ENCODE results near the gene BMP8B. TPM values are rescaled to one million over a fixed set of nuclear protein-coding genes. Genes with fewer than 3 reads are reported as not detected.
A peak's percentile ranks its signal among the peaks of the same experiment; 100 is the strongest.
"Not testable (repeated sequence)": the region's sequence is repeated elsewhere in the genome, so short reads cannot be mapped to it uniquely, and the experiment has no call there.

Gene BMP8B
- total RNA-seq, 2 experiments from 2014 or later = 0.12 to 0.14 TPM

GRCh38 chr1:39805385-39805784 lies 16.7 kb upstream of the BMP8B start:
- H3K9me3 Mint-ChIP-seq = peaks cover 3% of the 10 kb centered on the region
- H3K4me3 Mint-ChIP-seq = no peak overlapping the region
- H3K36me3 Mint-ChIP-seq (ENCODE audit: low read depth) = peaks cover 6% of the 10 kb centered on the region
- intact Hi-C loops (cut with micrococcal nuclease) = no loop called here
- H3K27ac Mint-ChIP-seq = no peak overlapping the region
- no peaks in the 10 kb centered on the region for H3K27me3 Mint-ChIP-seq (ENCODE audit: low read depth)
- DNase-seq = no peak
- CTCF ChIA-PET = no interaction called here
- H3K4me1 Mint-ChIP-seq (ENCODE audit: low read depth) = no peaks in the 10 kb centered on the region

GRCh38 chr1:39802496-39803260 lies 14.0 kb upstream of the BMP8B start:
- Mint-ChIP-seq H3K27me3 (ENCODE audit: low read depth) (no peaks in the 10 kb centered on the region), H3K9me3 (peaks cover 3% of the 10 kb centered on the region), H3K27ac (no peak overlapping the region), H3K4me3 (no peak overlapping the region), H3K4me1 (ENCODE audit: low read depth) (peaks cover 11% of the 10 kb centered on the region), H3K36me3 (ENCODE audit: low read depth) (peaks cover 4% of the 10 kb centered on the region)
- CTCF ChIA-PET = interaction anchor here (0.5 to 0.9 kb wide), 4 partner anchors 36 to 440 kb away, joined by 3 to 4 read pairs (median 3); no protein-coding TSS in a partner anchor
- DNase-seq = no peak
- intact Hi-C loops (cut with micrococcal nuclease) = no loop called here

GRCh38 chr1:39800471-39800835 lies 11.8 kb upstream of the BMP8B start:
- H3K9me3 Mint-ChIP-seq = no peaks in the 10 kb centered on the region
- CTCF ChIA-PET = interaction anchor here (0.6 to 2.2 kb wide), 12 partner anchors 10 to 191 kb away, joined by 3 to 7 read pairs (median 5); no protein-coding TSS in a partner anchor
- H3K4me3 Mint-ChIP-seq = no peak overlapping the region
- intact Hi-C loops (cut with micrococcal nuclease) = loop anchor here (1.0 kb wide), 1 partner anchor 45 kb away; no protein-coding TSS in a partner anchor
- H3K27me3 Mint-ChIP-seq (ENCODE audit: low read depth) = no peaks in the 10 kb centered on the region
- DNase-seq = no peak
- peaks cover 13% of the 10 kb centered on the region for H3K4me1 Mint-ChIP-seq (ENCODE audit: low read depth)
- H3K36me3 Mint-ChIP-seq (ENCODE audit: low read depth) = peaks cover 2% of the 10 kb centered on the region
- H3K27ac Mint-ChIP-seq = no peak overlapping the region

- intact Hi-C loops (cut with micrococcal nuclease) = loop anchor here (1.0 to 10.0 kb wide), 4 partner anchors 45 to 194 kb away; partner anchors contain the start of gene PPIE
- Mint-ChIP-seq H3K27me3 (ENCODE audit: low read depth) (no peaks in the 10 kb centered on the region), H3K36me3 (ENCODE audit: low read depth) (no peaks in the 10 kb centered on the region), H3K27ac (peak overlapping the region; percentile 54), H3K9me3 (no peaks in the 10 kb centered on the region), H3K4me1 (ENCODE audit: low read depth) (peaks cover 13% of the 10 kb centered on the region), H3K4me3 (peak overlapping the region; percentile 61)
- peak; percentile 81 for DNase-seq
- CTCF ChIA-PET = interaction anchor here (0.6 to 2.2 kb wide), 18 partner anchors 9 to 191 kb away, joined by 3 to 9 read pairs (median 5); partner anchors contain the start of gene PPIE
These were observed 11.3 kb upstream of the BMP8B start for GRCh38 chr1:39799770-39800470.

- CTCF ChIA-PET = interaction anchor here (0.6 to 2.2 kb wide), 24 partner anchors 10 to 803 kb away, joined by 3 to 10 read pairs (median 4); partner anchors contain the start of genes BMP8B and PPIE
- intact Hi-C loops (cut with micrococcal nuclease) = loop anchor here (1.0 to 10.0 kb wide), 3 partner anchors 64 to 193 kb away; partner anchors contain the start of gene PPIE
- not testable (repeated sequence) for H3K27me3 Mint-ChIP-seq (ENCODE audit: low read depth); H3K36me3 Mint-ChIP-seq (ENCODE audit: low read depth); H3K9me3 Mint-ChIP-seq
- H3K4me3 Mint-ChIP-seq = peak overlapping the region; percentile 61
- H3K27ac Mint-ChIP-seq = peak overlapping the region; percentile 54
- peak; percentile 95 for DNase-seq
- peaks cover 13% of the 10 kb centered on the region for H3K4me1 Mint-ChIP-seq (ENCODE audit: low read depth)
These were observed 10.4 kb upstream of the BMP8B start for GRCh38 chr1:39798859-39799769.

GRCh38 chr1:39795651-39796050 lies 7.0 kb upstream of the BMP8B start:
- intact Hi-C loops (cut with micrococcal nuclease) = loop anchor here (10.0 kb wide), 1 partner anchor 61 kb away; the partner anchor contains the start of gene PPIE
- Mint-ChIP-seq H3K36me3 (ENCODE audit: low read depth) (no peaks in the 10 kb centered on the region), H3K27ac (no peak overlapping the region), H3K9me3 (no peaks in the 10 kb centered on the region), H3K27me3 (ENCODE audit: low read depth) (peaks cover 10% of the 10 kb centered on the region), H3K4me3 (no peak overlapping the region), H3K4me1 (ENCODE audit: low read depth) (peaks cover 13% of the 10 kb centered on the region)
- no peak for DNase-seq
- CTCF ChIA-PET = interaction anchor here (0.7 kb wide), 1 partner anchor 14 kb away, joined by 5 read pairs; no protein-coding TSS in a partner anchor

- no peak overlapping the region for H3K4me3 Mint-ChIP-seq
- H3K4me1 Mint-ChIP-seq (ENCODE audit: low read depth) = peaks cover 2% of the 10 kb centered on the region
- no peaks in the 10 kb centered on the region for H3K9me3 Mint-ChIP-seq
- peaks cover 28% of the 10 kb centered on the region for H3K27me3 Mint-ChIP-seq (ENCODE audit: low read depth)
- CTCF ChIA-PET = no interaction called here
- no peak for DNase-seq
- intact Hi-C loops (cut with micrococcal nuclease) = loop anchor here (10.0 kb wide), 1 partner anchor 57 kb away; the partner anchor contains the start of gene PPIE
- H3K36me3 Mint-ChIP-seq (ENCODE audit: low read depth) = no peaks in the 10 kb centered on the region
- H3K27ac Mint-ChIP-seq = no peak overlapping the region
These were observed 3.2 kb upstream of the BMP8B start for GRCh38 chr1:39791838-39792237.

GRCh38 chr1:39789571-39790110 lies 976 bp upstream of the BMP8B start:
- no peak for DNase-seq
- Mint-ChIP-seq H3K27ac (no peak overlapping the region), H3K27me3 (ENCODE audit: low read depth) (peaks cover 28% of the 10 kb centered on the region), H3K36me3 (ENCODE audit: low read depth) (no peaks in the 10 kb centered on the region), H3K4me3 (peak overlapping the region; percentile 63), H3K4me1 (ENCODE audit: low read depth) (no peaks in the 10 kb centered on the region), H3K9me3 (no peaks in the 10 kb centered on the region)
- CTCF ChIA-PET = interaction anchor here (0.6 to 1.2 kb wide), 2 partner anchors 9 to 289 kb away, joined by 3 to 5 read pairs; no protein-coding TSS in a partner anchor
- intact Hi-C loops (cut with micrococcal nuclease) = loop anchor here (10.0 kb wide), 1 partner anchor 55 kb away; the partner anchor contains the start of gene PPIE

- H3K4me3 Mint-ChIP-seq = no peak overlapping the region
- no peaks in the 10 kb centered on the region for H3K9me3 Mint-ChIP-seq
- no peaks in the 10 kb centered on the region for H3K36me3 Mint-ChIP-seq (ENCODE audit: low read depth)
- no peak overlapping the region for H3K27ac Mint-ChIP-seq
- no peaks in the 10 kb centered on the region for H3K4me1 Mint-ChIP-seq (ENCODE audit: low read depth)
- intact Hi-C loops (cut with micrococcal nuclease) = no loop called here
- no peak for DNase-seq
- H3K27me3 Mint-ChIP-seq (ENCODE audit: low read depth) = peaks cover 28% of the 10 kb centered on the region
- CTCF ChIA-PET = no interaction called here
These were observed 273 bp downstream of the BMP8B start for GRCh38 chr1:39788426-39788757.

- CTCF ChIA-PET = not testable (repeated sequence)
These were observed 701 bp downstream of the BMP8B start for GRCh38 chr1:39787964-39788363.

GRCh38 chr1:39787468-39787867 lies 1.2 kb downstream of the BMP8B start:
- H3K9me3 Mint-ChIP-seq = no peaks in the 10 kb centered on the region
- intact Hi-C loops (cut with micrococcal nuclease) = no loop called here
- H3K4me1 Mint-ChIP-seq (ENCODE audit: low read depth) = no peaks in the 10 kb centered on the region
- H3K36me3 Mint-ChIP-seq (ENCODE audit: low read depth) = no peaks in the 10 kb centered on the region
- CTCF ChIA-PET = interaction anchor here (0.5 kb wide), 1 partner anchor 19 kb away, joined by 3 read pairs; no protein-coding TSS in a partner anchor
- peak overlapping the region; percentile 49 for H3K4me3 Mint-ChIP-seq
- no peak for DNase-seq
- H3K27ac Mint-ChIP-seq = no peak overlapping the region
- peaks cover 26% of the 10 kb centered on the region for H3K27me3 Mint-ChIP-seq (ENCODE audit: low read depth)

More at GRCh38 chr1:39787964-39788363, 701 bp downstream of the BMP8B start:
- H3K9me3 Mint-ChIP-seq; H3K27ac Mint-ChIP-seq; H3K4me1 Mint-ChIP-seq (ENCODE audit: low read depth); DNase-seq; H3K36me3 Mint-ChIP-seq (ENCODE audit: low read depth); intact Hi-C loops (cut with micrococcal nuclease): not testable (repeated sequence)
- Mint-ChIP-seq H3K27me3 (ENCODE audit: low read depth) (peaks cover 28% of the 10 kb centered on the region), H3K4me3 (peak overlapping the region; percentile 24)
